Epithelial cell of esophagus (primary cell): ENCODE results near the gene ZNF174.

Experiments
- DNase-seq: peaks from one replicate; pipeline ENCODE4 v3.0.0; 2010; ENCODE audit warnings: low read depth
- H3K4me3 ChIP-seq: 2 replicates; pipeline ENCODE4 v1.5.1; 2011; ENCODE audit warnings: mild to moderate bottlenecking, low read length, control low read depth
- TF ChIP-seq, protein P1 (sequence below): IDR thresholded peaks from 2 replicates; pipeline ENCODE4 v1.5.1; 2011; ENCODE audit warnings: low read depth, mild to moderate bottlenecking, low read length, control low read depth, inconsistent platforms; ENCODE audit not compliant: insufficient read depth; ENCODE audit errors: missing control alignments

The ZNF174 gene

DNA sequence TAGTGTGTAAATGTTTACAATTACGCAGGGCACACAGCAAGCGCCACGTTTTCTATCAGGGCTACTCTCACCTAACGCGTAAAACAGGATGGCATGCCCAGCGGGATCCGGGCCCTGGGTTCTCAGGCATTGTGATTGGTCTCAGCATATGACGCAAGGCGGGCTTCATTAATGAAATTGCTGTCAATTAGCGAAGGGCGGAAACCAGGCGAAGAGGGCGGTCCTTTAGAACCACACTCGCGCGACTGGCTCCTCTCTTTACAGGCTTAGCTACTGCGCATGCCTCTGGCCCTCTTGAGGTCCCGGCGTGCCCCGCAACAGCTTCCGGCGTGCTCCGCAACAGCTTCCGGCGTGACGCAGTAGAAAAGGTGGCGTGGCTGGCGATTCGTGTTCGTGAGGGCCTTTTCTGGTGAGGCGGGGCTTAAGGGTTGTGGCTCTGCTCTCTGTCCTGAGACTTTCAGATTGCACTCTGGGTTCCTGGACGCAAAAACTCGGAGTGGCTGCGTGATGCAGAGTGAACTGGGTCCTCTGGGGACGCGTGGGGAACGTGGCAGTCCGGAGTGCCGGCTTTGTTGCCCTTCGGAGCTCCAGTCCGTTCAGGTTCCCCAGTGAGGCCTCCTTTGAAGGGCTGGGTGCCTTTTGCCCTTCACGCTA lies 36.1 kb upstream of the ZNF174 start:
- peak overlapping the region; percentile 63 for H3K4me3 ChIP-seq

DNA sequence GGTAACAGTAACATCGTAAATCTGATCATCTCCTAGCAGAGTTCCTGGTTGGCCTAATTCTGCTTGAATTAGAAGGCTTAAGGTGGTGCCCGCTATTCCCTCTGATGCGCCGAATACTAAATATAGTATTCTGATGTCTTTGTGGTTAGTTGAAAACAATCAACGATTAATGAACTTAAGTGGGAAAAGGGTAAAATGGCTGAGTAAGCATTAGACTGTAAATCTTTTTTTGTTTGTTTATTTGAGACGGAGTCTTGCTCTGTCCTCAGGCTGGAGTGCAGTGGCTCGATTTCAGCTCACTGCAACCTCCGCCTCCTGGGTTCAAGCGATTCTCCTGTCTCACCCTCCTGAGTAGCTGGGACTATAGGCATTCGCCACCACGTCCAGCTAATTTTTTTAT lies 31.9 kb upstream of the ZNF174 start:
- no peak overlapping the region for H3K4me3 ChIP-seq
- TF ChIP-seq, protein P1, sequence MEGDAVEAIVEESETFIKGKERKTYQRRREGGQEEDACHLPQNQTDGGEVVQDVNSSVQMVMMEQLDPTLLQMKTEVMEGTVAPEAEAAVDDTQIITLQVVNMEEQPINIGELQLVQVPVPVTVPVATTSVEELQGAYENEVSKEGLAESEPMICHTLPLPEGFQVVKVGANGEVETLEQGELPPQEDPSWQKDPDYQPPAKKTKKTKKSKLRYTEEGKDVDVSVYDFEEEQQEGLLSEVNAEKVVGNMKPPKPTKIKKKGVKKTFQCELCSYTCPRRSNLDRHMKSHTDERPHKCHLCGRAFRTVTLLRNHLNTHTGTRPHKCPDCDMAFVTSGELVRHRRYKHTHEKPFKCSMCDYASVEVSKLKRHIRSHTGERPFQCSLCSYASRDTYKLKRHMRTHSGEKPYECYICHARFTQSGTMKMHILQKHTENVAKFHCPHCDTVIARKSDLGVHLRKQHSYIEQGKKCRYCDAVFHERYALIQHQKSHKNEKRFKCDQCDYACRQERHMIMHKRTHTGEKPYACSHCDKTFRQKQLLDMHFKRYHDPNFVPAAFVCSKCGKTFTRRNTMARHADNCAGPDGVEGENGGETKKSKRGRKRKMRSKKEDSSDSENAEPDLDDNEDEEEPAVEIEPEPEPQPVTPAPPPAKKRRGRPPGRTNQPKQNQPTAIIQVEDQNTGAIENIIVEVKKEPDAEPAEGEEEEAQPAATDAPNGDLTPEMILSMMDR: no peak
- DNase-seq: no peak

More for the DNA sequence above, 36.1 kb upstream of the ZNF174 start:
- TF ChIP-seq, protein P1: no peak
- DNase-seq: peak; percentile 93

DNA sequence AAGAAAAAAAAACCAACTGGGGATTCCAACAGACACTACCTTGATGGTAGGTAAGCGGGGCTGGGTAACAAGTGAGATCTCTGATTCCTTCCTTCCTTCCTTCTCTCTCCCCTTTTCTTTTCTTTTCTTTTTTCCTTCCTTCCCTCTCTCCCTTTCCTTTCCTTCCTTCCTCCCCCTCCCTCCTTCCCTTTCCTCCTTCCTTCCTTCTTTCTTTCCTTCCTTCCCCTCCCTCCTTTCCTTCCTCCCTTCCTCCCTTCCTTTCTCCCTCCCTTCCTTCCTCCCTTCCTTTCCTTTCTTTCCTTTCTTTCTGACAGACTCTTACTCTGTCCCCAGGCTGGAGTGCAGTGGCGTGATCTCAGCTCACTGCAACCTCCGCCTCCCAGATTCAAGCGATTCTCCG lies 25.3 kb upstream of the ZNF174 start:
- H3K4me3 ChIP-seq: no peak overlapping the region
- no peak for DNase-seq
- TF ChIP-seq, protein P1: no peak

GRCh38 chr16:3377917-3378316 lies 23.1 kb upstream of the ZNF174 start:
- DNase-seq: no peak
- TF ChIP-seq, protein P1: no peak
- H3K4me3 ChIP-seq: no peak overlapping the region

DNA sequence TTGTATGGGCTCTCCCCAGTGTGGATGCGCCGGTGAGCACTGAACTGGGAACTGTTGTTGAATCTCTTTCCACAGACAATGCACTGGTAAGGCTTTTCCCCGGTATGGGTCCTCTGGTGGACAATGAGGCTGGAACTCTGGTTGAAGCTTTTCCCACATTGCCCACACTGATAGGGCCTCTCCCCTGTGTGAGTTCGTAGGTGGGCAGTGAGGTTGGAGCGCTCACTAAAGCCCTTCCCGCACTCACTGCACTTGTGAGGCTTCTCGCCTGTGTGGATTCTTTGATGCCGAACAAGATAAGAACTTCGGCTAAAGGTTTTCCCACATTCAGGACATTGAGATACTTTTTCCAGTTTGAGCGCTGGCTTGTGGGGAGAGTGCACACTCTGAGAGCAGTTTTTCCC lies 18.0 kb upstream of the ZNF174 start:
- DNase-seq: no peak
- TF ChIP-seq, protein P1: no peak
- no peak overlapping the region for H3K4me3 ChIP-seq

DNA sequence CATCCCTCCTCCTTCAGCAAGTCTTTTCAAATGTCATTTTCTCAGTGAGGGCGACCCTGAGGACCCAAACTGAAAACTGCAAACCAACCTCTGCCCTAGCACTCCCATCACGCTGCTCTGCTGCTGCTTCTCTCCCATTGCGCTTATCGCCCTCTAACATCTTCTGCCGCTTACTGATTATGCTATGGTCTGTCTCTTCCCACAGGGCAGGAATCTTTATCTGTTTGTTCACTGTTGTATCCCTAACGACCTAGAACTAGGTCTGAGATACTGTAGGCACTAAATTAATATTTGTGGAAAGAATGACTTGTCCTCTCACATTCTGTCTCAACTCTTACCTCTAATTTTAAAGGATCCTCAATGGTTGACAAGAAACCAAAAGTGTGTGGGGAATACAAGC lies 12.7 kb upstream of the ZNF174 start:
- H3K4me3 ChIP-seq: no peak overlapping the region
- no peak for DNase-seq
- TF ChIP-seq, protein P1: no peak
